GM18870 (cell line): ENCODE data around the gene HERC3.

Source experiments
- ATAC-seq: cut with Tn5 transposase; IDR thresholded peaks from one replicate; pipeline ENCODE4 v1.9.1; 2021; ENCODE audit warnings: moderate library complexity; ENCODE audit not compliant: unreplicated experiment

HERC3 gene

DNA sequence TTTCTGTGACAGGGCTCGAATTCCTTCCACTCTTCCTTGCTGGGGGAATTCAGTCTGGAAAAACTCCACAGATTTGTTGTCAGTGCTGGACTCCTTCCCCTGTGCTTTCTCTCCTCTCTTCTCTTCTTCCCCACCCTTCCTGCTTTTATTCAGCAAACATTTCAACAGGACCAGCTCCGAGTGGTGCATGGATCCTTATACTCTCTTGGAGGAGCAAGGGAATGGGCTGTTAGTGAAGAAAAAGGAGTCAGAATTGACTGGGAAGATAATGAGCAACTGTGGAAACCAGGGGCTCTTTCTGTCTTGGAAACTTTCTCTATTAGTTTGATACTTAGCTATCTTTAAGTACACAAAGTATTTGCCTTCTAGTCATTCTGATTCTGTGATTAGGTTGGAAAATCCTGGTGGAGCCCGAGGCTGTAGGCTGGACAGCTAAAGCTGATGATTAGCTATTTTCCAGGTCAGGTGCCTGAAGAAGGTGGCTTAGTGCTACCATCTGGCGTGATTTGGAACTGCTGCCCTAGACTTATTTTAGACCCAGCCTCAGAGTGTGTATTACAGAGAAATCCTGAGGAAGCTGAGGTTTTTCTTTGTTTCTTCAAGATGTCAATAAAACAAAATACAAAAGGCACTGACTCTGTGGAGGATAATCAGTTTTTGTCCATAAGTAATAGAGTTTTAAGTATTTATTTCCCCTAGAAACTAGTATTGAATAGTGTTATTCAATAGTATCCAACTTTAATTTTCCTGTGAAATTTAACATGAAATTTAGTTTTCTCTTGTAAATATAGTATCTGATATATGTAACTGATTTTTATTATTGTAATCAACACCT lies 67.0 kb downstream of the HERC3 start:
- ATAC-seq: peak; percentile 79

DNA sequence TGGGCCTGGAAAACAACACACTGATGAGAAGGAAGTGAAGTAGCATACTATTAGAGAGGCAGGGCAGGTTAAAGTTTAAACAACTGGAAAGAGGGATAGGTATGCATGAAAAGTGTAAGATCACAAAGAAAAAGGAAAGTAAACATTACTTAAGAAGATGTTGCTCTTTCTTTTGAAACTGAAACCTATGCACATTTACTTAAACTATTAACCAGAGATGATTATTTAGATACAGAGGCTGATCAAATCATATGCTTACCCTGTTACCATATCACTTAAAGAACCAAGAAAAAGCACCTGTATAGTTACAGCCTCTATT lies 67.6 kb downstream of the HERC3 start:
- no peak for ATAC-seq

GRCh38 chr4:88660446-88661294 lies 68.4 kb downstream of the HERC3 start:
- no peak for ATAC-seq

DNA sequence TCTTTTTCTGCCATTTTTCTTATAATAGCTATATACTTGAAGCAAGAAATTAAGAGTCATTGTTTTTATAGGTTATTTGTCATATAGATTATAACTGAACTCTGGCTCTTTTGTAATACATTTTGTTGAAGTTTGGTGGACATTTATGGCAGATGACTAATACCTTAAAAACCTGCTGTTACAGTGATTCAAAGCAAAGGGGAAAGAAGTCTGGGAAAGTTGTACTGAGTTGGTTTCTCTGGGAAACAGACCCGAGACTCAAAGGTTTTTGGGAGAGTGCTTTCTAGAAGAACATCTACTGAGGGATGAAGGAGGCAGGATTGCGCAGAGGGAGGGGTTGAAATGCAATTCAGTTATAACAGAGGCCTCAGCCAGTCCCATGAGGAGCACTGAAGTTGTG lies 69.5 kb downstream of the HERC3 start:
- ATAC-seq: no peak

- no peak for ATAC-seq
Measured at GRCh38 chr4:88672987-88673386, 80.7 kb downstream of the HERC3 start.

DNA sequence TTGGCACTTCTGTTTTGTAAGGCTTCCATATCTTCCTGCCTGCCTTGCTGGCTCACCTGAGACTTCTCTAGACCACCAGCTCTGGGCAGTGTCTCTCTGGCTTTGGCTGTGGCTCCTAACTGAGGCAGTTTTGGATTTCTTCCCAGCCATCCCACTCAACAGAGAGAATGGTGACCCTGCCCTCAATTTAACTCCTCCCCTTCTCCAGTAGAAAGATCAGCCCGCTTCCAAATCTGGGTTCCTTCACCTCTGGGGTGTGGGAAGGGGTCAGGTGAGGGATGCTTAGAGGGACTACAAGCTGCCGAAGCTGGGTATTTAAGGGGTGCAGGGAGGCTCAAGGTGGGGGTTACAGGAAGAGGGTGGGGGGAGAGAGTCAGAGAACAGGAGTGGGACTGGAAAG lies 81.6 kb downstream of the HERC3 start:
- ATAC-seq: no peak

GRCh38 chr4:88674565-88674964 lies 82.3 kb downstream of the HERC3 start:
- ATAC-seq: no peak

GRCh38 chr4:88674979-88675378 lies 82.7 kb downstream of the HERC3 start:
- ATAC-seq: no peak

DNA sequence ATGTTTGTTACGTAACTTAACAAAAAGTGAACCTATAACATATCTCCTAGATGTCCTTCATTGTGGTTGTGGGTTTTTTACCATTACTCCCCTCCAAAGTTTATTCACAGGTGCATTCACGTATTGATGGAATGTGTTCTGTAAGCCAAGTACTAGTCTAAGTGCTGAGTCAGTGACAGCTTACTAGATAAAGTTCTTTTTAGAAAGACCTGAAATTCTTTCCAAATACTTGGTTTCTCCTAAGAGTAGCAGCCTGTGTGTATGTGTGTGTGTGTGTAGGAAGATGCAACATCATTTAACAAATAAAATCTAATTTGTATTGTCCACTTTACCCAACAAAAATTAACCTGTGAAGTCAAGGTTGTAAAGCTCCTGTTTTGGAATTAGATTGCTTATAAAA lies 83.3 kb downstream of the HERC3 start:
- no peak for ATAC-seq

DNA sequence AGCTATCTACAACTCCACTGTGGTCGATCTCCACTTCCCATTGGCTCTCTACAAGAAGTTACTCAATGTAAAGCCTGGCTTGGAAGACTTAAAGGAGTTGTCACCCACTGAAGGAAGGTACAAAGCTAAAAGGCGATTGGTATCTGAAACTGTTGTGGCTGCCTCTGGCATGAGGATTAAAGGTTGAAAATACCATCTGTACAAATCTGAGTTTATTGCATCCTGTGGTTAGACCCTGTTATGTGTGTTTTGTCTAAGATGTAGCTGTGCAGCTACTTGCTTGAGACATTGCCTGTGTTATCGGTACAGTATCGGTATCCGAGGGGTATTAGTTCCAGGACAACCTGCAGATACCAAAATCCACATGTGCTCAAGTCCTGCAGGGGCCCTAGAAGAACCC lies 88.9 kb downstream of the HERC3 start:
- no peak for ATAC-seq

- ATAC-seq: no peak
Measured at GRCh38 chr4:88690355-88690754, 98.1 kb downstream of the HERC3 start.

DNA sequence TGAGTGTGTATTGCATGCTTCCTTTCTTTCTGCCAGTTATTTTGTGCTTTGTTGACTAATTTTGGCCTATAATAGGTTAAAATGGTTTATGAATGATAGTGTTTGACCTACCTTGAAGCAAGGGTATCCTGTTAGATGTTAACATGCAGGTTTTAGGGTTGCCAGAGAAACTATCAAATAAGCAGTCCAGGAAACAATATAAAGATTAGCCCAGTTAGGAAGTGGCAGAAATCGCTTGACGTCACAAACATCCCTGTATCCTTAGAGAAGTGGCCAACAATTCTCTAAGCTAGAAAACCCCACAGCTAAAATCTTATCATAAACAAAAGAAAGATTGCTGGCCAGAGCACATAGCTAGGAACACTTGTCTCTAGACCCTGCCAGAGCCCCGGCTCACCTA lies 101.5 kb downstream of the HERC3 start:
- ATAC-seq: no peak

DNA sequence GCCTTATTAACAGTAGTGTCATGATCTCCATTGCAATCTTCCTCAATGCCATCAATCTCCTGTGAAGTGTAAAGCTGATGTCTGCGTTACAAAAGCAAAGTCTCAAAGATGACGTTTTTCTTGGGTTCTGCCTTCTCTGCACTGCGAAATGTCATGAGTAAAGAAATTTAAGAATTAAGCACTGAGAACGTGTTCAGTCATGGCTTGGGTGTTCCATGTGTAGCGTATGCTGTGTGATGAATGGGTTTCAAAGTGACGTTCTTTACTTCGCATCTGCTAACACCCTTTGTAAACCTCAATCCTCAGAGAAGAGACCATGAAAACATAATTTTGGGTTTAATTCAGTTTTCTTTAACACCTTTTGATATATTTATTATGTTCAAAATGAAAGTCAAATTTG lies 104.3 kb downstream of the HERC3 start:
- ATAC-seq: no peak

DNA sequence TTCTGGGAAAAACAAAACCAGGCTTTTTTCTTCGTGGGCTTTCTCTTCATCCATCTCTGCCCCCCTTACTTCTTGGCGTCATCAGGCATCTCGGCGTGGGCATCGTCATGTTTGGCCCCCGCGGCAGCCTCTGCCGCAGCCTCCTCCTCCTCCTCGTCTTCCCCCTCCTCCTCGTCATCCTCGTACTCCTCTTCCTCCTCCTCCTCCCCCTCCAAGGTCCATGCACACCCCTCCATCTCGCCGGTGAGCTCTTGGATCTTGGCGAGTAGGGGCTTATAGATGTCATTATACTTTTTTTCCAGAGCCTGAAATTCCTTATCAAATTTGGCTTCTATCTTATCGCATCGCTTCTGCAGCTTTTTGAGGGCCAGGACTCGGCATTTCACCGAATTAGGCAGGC lies 104.9 kb downstream of the HERC3 start:
- no peak for ATAC-seq

- peak; percentile 81 for ATAC-seq
Measured at GRCh38 chr4:88697588-88698329, 105.5 kb downstream of the HERC3 start, which contains the start of gene NAP1L5. Gene NAP1L5, minus strand, starts transcription at chr4:88697829. Its CDS starts 75 bp downstream, at chr4:88697754.

- ATAC-seq: no peak
Measured at GRCh38 chr4:88698519-88698918, 106.2 kb downstream of the HERC3 start.

DNA sequence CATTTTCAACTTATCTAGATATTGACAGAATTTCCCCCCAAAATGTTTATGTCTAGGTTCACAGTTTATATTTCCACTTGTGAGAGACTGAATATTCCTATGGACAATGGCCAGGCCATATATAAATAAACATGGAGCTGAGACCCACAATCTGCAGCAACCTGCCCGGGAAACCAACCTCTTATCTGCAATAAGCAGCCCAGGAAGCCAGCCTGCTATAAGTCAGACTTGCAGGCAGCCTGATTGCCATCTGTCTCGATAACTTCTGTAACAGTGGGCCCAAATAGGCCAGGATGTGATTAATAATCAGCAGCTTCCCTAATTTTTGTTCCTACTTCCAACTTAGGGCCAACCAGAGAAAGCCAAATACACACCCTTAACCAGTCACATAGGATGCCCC lies 110.5 kb downstream of the HERC3 start:
- no peak for ATAC-seq

- ATAC-seq: no peak
Measured at GRCh38 chr4:88705223-88705622, 112.9 kb downstream of the HERC3 start.

- no peak for ATAC-seq
Measured at GRCh38 chr4:88705805-88706492, 113.7 kb downstream of the HERC3 start.

- ATAC-seq: no peak
Measured at GRCh38 chr4:88706574-88706973, 114.3 kb downstream of the HERC3 start.

- ATAC-seq: no peak
Measured at GRCh38 chr4:88709989-88710388, 117.7 kb downstream of the HERC3 start.
